GM18868 (cell line): Measurements from ENCODE around the gene AGTR2.
"Not testable (repeated sequence)": the region's sequence is repeated elsewhere in the genome, so short reads cannot be mapped to it uniquely, and the experiment has no call there.

ENCODE experiments used
- ATAC-seq: cut with Tn5 transposase; IDR thresholded peaks from one replicate; pipeline ENCODE4 v1.9.1; 2021; ENCODE audit warnings: mild to moderate bottlenecking, moderate library complexity; ENCODE audit not compliant: unreplicated experiment

Gene AGTR2

GRCh38 chrX:116170511-116170910 is at the start of gene AGTR2:
AGTR2 (plus strand) TSS chrX:116170744; CDS start chrX:116172281, 1,537 bp downstream.
- no peak for ATAC-seq

GRCh38 chrX:116135277-116135676 is 35.3 kb upstream of the AGTR2 start:
- ATAC-seq: no peak

- ATAC-seq: not testable (repeated sequence)
Observed at GRCh38 chrX:116141270-116141669, 29.3 kb upstream of the AGTR2 start.

GRCh38 chrX:116142976-116143375 is 27.6 kb upstream of the AGTR2 start:
- no peak for ATAC-seq

- no peak for ATAC-seq
Observed at GRCh38 chrX:116172976-116173375, 2.4 kb downstream of the AGTR2 start.

- ATAC-seq: no peak
Observed at GRCh38 chrX:116181300-116181699, 10.8 kb downstream of the AGTR2 start.

- no peak for ATAC-seq
Observed at GRCh38 chrX:116185163-116185562, 14.6 kb downstream of the AGTR2 start.

- no peak for ATAC-seq
Observed at GRCh38 chrX:116194649-116195048, 24.1 kb downstream of the AGTR2 start.

- no peak for ATAC-seq
Observed at GRCh38 chrX:116198235-116198634, 27.7 kb downstream of the AGTR2 start.

- ATAC-seq: peak; percentile 60
Observed at GRCh38 chrX:116198810-116199209, 28.3 kb downstream of the AGTR2 start.

- no peak for ATAC-seq
Observed at GRCh38 chrX:116204932-116205331, 34.4 kb downstream of the AGTR2 start.

- no peak for ATAC-seq
Observed at GRCh38 chrX:116213262-116213661, 42.7 kb downstream of the AGTR2 start.

GRCh38 chrX:116217080-116217479 is 46.5 kb downstream of the AGTR2 start:
- not testable (repeated sequence) for ATAC-seq
